ENCODE results near the gene INS. TPM values are rescaled to one million over a fixed set of nuclear protein-coding genes. Genes with fewer than 3 reads are reported as not detected.
A peak's percentile ranks its signal among the peaks of the same experiment; 100 is the strongest.

Gene INS
- total and polyA plus RNA-seq, 2 of the 8 experiments (the other 6 are each of a cell fraction or from before 2014, with no cell fraction given) = not detected

DNA sequence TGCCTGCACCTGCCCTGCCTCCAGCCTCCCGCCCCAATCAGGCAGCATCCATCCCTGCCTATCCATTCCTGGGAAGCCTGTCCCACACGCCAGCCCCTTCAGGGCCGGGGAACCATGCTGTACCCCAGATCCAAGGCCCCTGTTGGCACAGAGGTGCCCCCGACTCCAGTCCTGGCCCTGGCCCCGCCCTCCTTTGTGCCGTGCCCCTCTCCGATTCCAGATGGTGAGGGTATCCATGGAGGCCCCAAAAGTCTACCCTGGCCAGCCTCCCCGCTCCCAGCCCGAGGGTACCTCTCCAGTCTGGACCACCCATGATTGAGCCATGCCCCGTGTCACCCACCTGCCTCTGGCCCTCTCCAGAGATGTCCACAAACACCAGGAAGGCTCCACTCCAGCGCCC is 13.4 kb upstream of the INS start:
- Histone ChIP-seq H3K27ac (ENCODE audit: low read depth, low read length) (no peak overlapping the region), H2BK120ac (replicated peaks; ENCODE audit: low read depth, low read length) (no peak overlapping the region), H2BK15ac (ENCODE audit: low read length) (no peak overlapping the region), H2BK20ac (ENCODE audit: low read length) (no peak overlapping the region), H3K14ac (ENCODE audit: insufficient read length) (no peak overlapping the region), H3K27me3 (replicated peaks in 1 of 4; ENCODE audit: control insufficient read depth in 3 of 4, extremely low read depth in 1 of 4, insufficient read depth in 3 of 4, low read length in 3 of 4) (no peaks in the 10 kb centered on the region), H3K4me3 (ENCODE audit: extremely low read depth in 1 of 4, insufficient read depth in 2 of 4, low read depth in 3 of 4, low read length in 4 of 4) (no peak overlapping the region), H3K36me3 (ENCODE audit: control insufficient read depth in 2 of 4, insufficient read depth in 4 of 4, low read length in 3 of 4) (no peaks in the 10 kb centered on the region; a peak in 1 of 8 replicates), H3K9ac (replicated peaks in 1 of 4; ENCODE audit: extremely low read depth in 1 of 4, low read depth in 3 of 4, low read length in 3 of 4) (no peak overlapping the region), H2BK12ac (ENCODE audit: low read depth, low read length) (no peak overlapping the region), H3K4me1 (replicated peaks in 1 of 4; ENCODE audit: control insufficient read depth in 3 of 4, insufficient read depth in 4 of 4, low read length in 3 of 4) (0 out of 7 replicates have a peak, but pooled peaks cover 0 to under 1% (median 0%) of the 10 kb centered on the region in 4 experiments), H2AFZ (ENCODE audit: low read length) (no peak overlapping the region), H3K23ac (ENCODE audit: insufficient read length) (no peak overlapping the region), H2AK5ac (ENCODE audit: low read depth, low read length) (no peak overlapping the region), H3K4ac (replicated peaks; ENCODE audit: insufficient read length, low read depth, low read length) (no peak overlapping the region), H3K4me2 (ENCODE audit: insufficient read depth in 1 of 2, low read depth in 2 of 2, low read length in 2 of 2) (no peak overlapping the region), H4K20me1 (replicated peaks in 1 of 2; ENCODE audit: control insufficient read depth in 1 of 2, insufficient read depth in 2 of 2, low read length in 2 of 2) (peaks cover 0 to 6% of the 10 kb centered on the region in 2 experiments), H3K18ac (ENCODE audit: extremely low read depth, low read length) (no peak overlapping the region), H4K8ac (ENCODE audit: extremely low read depth, insufficient read depth, low read length) (peak overlapping the region; percentile 51; the same call in 1 of the 2 replicates), H3K9me3 (ENCODE audit: insufficient read depth in 2 of 2, low read depth in 1 of 2, low read length in 1 of 2) (no peaks in the 10 kb centered on the region), H4K5ac (ENCODE audit: insufficient read length, low read depth, low read length) (no peak overlapping the region), H3K56ac (replicated peaks; ENCODE audit: insufficient read length, low read depth, low read length) (no peak overlapping the region), H2BK5ac (ENCODE audit: low read depth, low read length) (no peak overlapping the region), H3K79me2 (ENCODE audit: control insufficient read depth in 1 of 2, insufficient read depth in 2 of 2, low read length in 2 of 2) (no peaks in the 10 kb centered on the region), H3K79me1 (ENCODE audit: low read depth, low read length) (no peaks in the 10 kb centered on the region), H4K91ac (replicated peaks; ENCODE audit: insufficient read length, low read length) (no peak overlapping the region), H3K23me2 (ENCODE audit: low read depth, low read length) (no peaks in the 10 kb centered on the region)
- 96% methylated on average over 11 of the region's 11 CpGs; no CpG with 5 or more reads in 1 of the 2 experiments for WGBS, 2 experiments (ENCODE audit: extremely low coverage in 1 of 2, insufficient coverage in 1 of 2, insufficient read length in 1 of 2, insufficient replicate concordance in 2 of 2, low coverage in 1 of 2, low lambda C conversion rate in 2 of 2, missing lambda C conversion rate in 1 of 2)
- DNase-seq (ENCODE audit: low read depth in 1 of 2, low spot score in 2 of 2) = no peak
- POLR2A ChIA-PET (ENCODE audit: partially characterized antibody) = no interaction called here
- FAIRE-seq = no peak
- CTCF ChIA-PET (ENCODE audit: partially characterized antibody) = interaction anchor here (0.9 to 20.6 kb wide), 6 partner anchors 10 to 244 kb away, joined by 3 to 244 read pairs (median 6); partner anchors contain the start of gene INS
- TF ChIP-seq HDAC2 (IDR thresholded peaks at IDR 0.05; ENCODE audit: borderline replicate concordance in 1 of 2, low read depth in 2 of 2, low read length in 2 of 2) = no peak
- no peak for TF ChIP-seq EZH2 (IDR thresholded peaks at IDR 0.05; ENCODE audit: low read depth, low read length, severe bottlenecking)
- no peak for TF ChIP-seq BRCA1 (IDR thresholded peaks at IDR 0.05; ENCODE audit: low read depth, low read length)
- no peak for TF ChIP-seq NRF1 (IDR thresholded peaks at IDR 0.05; ENCODE audit: low read depth, low read length)
- no peak for TF ChIP-seq GABPA (IDR thresholded peaks at IDR 0.05; ENCODE audit: borderline replicate concordance, insufficient read depth, low read length)

Measured in H1 (cell line).